ENCODE data around the gene TSPEAR. TPM values are rescaled to one million over a fixed set of nuclear protein-coding genes. Genes with fewer than 3 reads are reported as not detected.

Gene TSPEAR
- total and polyA plus RNA-seq, 10 donors, result 0.02 to 0.22 (median 0.03) TPM; not detected in 7

DNA sequence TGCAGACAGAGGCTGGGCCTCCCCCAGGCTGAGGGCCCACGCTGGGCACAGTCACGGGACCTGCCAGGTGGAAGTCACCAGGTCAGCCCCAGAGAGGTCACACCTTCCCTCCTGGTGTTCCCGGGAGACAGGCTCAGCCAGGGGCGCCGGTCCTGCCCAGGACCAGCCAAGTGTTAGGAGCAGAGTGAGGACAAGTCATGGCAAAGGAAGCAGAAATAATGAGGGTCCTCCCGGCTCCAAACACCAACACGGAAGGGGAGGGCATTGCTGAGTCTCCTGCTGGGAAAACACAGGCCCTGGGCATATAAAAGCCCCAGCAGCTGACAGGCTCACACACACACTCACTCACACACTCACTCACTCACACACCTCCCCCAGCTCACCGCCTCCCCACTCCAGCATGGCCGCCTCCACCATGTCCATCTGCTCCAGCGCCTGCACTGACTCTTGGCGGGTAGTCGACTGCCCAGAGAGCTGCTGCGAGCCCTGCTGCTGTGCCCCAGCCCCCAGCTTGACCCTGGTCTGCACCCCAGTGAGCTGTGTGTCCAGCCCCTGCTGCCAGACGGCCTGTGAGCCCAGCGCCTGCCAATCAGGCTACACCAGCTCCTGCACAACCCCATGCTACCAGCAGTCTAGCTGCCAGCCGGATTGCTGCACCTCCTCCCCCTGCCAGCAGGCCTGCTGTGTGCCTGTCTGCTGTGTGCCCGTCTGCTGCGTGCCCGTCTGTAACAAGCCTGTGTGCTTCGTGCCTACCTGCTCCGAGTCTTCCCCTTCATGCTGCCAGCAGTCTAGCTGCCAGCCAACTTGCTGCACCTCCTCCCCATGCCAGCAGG lies 74.1 kb downstream of the TSPEAR start, which contains the start of gene KRTAP10-10:
Gene KRTAP10-10, plus strand, starts transcription at position 339 of the 833 bp plus-strand sequence. Its CDS starts 62 bp downstream, at position 401.
- TF ChIP-seq POLR2A (IDR thresholded peaks at IDR 0.05) (no peak), POLR2AphosphoS5 (IDR thresholded peaks at IDR 0.05) (no peak)
- TF ChIP-seq, protein P1, sequence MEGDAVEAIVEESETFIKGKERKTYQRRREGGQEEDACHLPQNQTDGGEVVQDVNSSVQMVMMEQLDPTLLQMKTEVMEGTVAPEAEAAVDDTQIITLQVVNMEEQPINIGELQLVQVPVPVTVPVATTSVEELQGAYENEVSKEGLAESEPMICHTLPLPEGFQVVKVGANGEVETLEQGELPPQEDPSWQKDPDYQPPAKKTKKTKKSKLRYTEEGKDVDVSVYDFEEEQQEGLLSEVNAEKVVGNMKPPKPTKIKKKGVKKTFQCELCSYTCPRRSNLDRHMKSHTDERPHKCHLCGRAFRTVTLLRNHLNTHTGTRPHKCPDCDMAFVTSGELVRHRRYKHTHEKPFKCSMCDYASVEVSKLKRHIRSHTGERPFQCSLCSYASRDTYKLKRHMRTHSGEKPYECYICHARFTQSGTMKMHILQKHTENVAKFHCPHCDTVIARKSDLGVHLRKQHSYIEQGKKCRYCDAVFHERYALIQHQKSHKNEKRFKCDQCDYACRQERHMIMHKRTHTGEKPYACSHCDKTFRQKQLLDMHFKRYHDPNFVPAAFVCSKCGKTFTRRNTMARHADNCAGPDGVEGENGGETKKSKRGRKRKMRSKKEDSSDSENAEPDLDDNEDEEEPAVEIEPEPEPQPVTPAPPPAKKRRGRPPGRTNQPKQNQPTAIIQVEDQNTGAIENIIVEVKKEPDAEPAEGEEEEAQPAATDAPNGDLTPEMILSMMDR (IDR thresholded peaks at IDR 0.05 in 8 of 11, conservative IDR thresholded peaks at IDR 0.05 in 3 of 11), result no peak
- Histone ChIP-seq H3K27me3 (replicated peaks in 1 of 7) (peaks cover 0 to 46% (median 4%) of the 10 kb centered on the region in 7 donors), H3K4me1 (no peaks in the 10 kb centered on the region), H3K9me3 (peaks cover 2 to 35% (median 22%) of the 10 kb centered on the region in 8 donors), H3K27ac (no peak within 1 kb of the TSS), H3K36me3 (no peaks in the 10 kb centered on the region), H3K4me3 (no peak within 1 kb of the TSS)
- WGBS, 5 donors, result 48 to 74% (median 67%) methylated on average over 12 to 21 of the region's 21 CpGs
- DNase-seq, result no peak
- intact Hi-C loops (cut with DNase I; ENCODE audit: low total_unique reads), result no loop called here

- no peak overlapping the region for H3K4me3 ChIP-seq
- no peak for DNase-seq
- no peak overlapping the region for H3K27ac ChIP-seq
- intact Hi-C loops (cut with DNase I; ENCODE audit: low total_unique reads), result no loop called here
- H3K27me3 ChIP-seq (replicated peaks in 1 of 7), result peaks cover 0 to 46% (median 4%) of the 10 kb centered on the region in 7 donors
- no peaks in the 10 kb centered on the region for H3K4me1 ChIP-seq
- no peak for TF ChIP-seq POLR2A (IDR thresholded peaks at IDR 0.05)
- TF ChIP-seq POLR2AphosphoS5 (IDR thresholded peaks at IDR 0.05), result no peak
- TF ChIP-seq, protein P1 (IDR thresholded peaks at IDR 0.05 in 8 of 11, conservative IDR thresholded peaks at IDR 0.05 in 3 of 11), result no peak
- H3K9me3 ChIP-seq, result peaks cover 6 to 38% (median 27%) of the 10 kb centered on the region in 8 donors
- H3K36me3 ChIP-seq, result no peaks in the 10 kb centered on the region
- WGBS, 5 donors, result 86 to 92% (median 87%) methylated on average over 15 of the region's 15 CpGs
Observed at GRCh38 chr21:44636209-44637017, 75.0 kb downstream of the TSPEAR start.

DNA sequence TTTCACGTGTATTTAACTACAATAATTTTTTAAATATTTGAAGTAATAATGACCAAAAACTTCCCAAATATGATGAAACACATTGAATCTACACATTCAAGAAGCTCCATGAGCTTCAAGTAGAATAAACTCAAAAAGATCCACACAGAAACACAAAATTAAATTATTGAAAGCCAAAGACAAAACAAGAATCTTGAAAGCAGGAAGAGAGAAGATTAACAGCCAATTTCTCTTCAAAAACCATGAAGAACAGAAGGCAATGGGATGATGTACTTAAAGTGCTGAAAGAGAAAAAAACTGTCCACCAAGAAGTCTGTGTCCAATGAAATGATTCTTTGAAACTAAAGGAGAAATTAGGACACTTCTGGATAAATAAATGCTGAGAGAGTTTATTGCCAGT lies 79.3 kb downstream of the TSPEAR start:
- H3K27ac ChIP-seq, result no peak overlapping the region
- intact Hi-C loops (cut with DNase I; ENCODE audit: low total_unique reads), result no loop called here
- WGBS, 5 donors, result 82 to 96% (median 90%) methylated on average over 1 of the region's 1 CpG
- H3K27me3 ChIP-seq (replicated peaks in 1 of 7), result peaks cover 0 to 31% (median 0%) of the 10 kb centered on the region in 7 donors
- peaks cover 6 to 47% (median 34%) of the 10 kb centered on the region in 8 donors for H3K9me3 ChIP-seq
- H3K4me1 ChIP-seq, result peaks cover 0 to 4% (median 0%) of the 10 kb centered on the region in 6 donors
- TF ChIP-seq POLR2AphosphoS5 (IDR thresholded peaks at IDR 0.05) (no peak), POLR2A (IDR thresholded peaks at IDR 0.05) (no peak)
- TF ChIP-seq, protein P1 (IDR thresholded peaks at IDR 0.05 in 8 of 11, conservative IDR thresholded peaks at IDR 0.05 in 3 of 11), result no peak
- DNase-seq, result no peak
- no peak overlapping the region for H3K4me3 ChIP-seq
- H3K36me3 ChIP-seq, result no peaks in the 10 kb centered on the region

All from spleen (tissue), 11 donors.